Suppressor macrophage (primary cell): ENCODE results near the gene RAB5B.
A peak's percentile ranks its signal among the peaks of the same experiment; 100 is the strongest.
"Not testable (repeated sequence)": the region's sequence is repeated elsewhere in the genome, so short reads cannot be mapped to it uniquely, and the experiment has no call there.

Experiments used
- DNase-seq, 4 experiments: peaks; one replicate each; pipeline ENCODE4 v3.0.0-alpha.2; 2020 to 2022

RAB5B gene

DNA sequence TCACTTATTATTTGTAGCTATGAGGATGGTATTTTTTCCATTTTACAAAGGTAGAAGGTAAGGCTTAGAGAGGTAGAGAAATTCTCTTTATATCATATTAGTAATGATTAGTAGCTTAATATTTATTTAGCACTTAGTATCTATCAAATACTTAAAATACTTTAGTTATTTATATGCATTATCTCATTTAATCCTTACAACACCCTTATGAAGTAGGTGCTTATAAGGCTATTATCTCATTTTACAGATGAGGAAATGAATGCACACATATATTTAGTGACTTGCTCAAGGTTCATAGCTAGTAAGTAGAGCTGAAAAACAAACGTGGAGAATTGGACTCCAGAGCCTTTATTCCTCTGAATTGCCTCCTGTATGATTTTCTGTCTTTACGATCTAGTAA, 11.0 kb downstream of the RAB5B start:
- peak in 2 of 4 experiments; percentile 25 to 38 for DNase-seq

DNA sequence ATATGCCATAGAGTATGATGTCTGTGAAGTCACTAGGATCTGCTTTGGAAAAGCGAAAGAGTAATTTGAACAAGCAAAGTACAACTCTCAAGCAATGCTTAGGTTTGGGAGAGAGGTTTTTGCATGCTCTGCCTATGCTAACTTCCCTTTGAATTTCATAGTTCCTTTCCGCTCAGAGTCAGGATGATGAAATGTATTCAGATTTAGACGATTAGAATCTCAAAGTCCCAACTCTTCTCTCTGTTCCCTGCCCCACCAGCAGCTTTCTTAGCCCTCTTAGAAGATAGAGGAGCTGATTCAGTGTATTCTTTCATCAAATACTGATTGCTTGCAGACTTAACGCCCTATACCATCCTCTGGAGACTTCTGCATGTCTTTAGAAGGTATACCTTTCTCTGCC, 11.5 kb downstream of the RAB5B start:
- DNase-seq = peak in 2 of 4 experiments; percentile 41 to 56

DNA sequence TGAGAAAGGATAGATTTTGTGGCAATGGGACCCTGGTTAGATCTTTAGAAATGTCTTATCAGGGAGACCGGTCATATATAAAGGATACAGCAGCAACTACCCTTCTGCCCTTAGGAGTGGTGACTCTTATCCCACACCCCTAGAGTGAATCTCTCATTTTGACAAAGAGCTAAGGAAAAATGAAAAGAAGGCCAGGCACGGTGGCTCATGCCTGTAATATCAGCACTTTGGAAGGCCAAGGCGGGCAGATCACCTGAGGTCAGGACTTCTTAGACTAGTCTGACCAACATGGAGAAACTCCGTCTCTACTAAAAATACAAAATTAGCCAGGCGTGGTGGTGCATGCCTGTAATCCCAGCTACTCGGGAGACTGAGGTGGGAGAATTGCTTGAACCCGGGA, 12.1 kb downstream of the RAB5B start:
- not testable (repeated sequence) for DNase-seq

DNA sequence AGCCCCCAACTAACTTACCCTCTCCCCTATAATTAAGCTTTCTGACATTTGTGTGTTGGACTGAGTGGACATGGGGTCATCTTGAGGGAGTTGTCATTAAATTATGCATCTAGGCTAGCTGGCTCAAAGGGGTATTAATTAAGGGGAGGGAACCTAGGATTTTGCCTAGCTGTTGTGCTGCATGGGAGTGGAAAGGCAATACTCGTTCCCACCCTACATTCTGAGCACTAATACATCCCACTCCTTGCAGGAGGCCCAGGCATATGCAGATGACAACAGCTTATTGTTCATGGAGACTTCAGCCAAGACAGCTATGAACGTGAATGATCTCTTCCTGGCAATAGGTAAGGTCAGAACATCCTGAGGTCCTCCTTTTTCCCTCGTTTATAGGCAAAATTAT, 17.2 kb downstream of the RAB5B start:
- DNase-seq = no peak

GRCh38 chr12:55993230-55993853, 19.5 kb downstream of the RAB5B start:
- no peak for DNase-seq

GRCh38 chr12:55995366-55995765, 21.5 kb downstream of the RAB5B start:
- no peak for DNase-seq

GRCh38 chr12:55996201-55996714, 22.4 kb downstream of the RAB5B start:
- peak; percentile 48 to 78 (median 70) for DNase-seq

GRCh38 chr12:55996715-55997534, 23.0 kb downstream of the RAB5B start, which contains the start of gene SUOX:
TSS of gene SUOX (plus strand) at chr12:55997276. CDS start at chr12:56002222, 4,946 bp downstream.
- peak; percentile 95 to 98 (median 98) for DNase-seq

DNA sequence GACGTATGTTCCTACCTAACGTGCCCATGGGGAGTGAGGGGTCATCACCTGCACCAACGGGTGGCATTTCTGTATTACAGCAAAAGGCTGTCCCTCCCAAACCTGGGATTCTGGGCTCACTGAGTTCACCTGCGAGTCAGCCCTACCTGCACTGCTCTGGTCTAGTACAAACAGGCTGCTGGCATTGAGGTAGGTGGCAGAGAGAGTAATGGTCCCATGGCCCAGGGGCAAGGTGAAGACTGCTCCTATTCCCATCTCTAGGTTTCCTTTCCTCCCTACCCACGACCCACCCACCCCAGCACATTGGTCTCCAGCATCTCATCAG, 23.6 kb downstream of the RAB5B start:
- DNase-seq = no peak

- not testable (repeated sequence) for DNase-seq
Measured at GRCh38 chr12:55999522-55999921, 25.6 kb downstream of the RAB5B start.

GRCh38 chr12:55999999-56000540, 26.2 kb downstream of the RAB5B start:
- not testable (repeated sequence) for DNase-seq

DNA sequence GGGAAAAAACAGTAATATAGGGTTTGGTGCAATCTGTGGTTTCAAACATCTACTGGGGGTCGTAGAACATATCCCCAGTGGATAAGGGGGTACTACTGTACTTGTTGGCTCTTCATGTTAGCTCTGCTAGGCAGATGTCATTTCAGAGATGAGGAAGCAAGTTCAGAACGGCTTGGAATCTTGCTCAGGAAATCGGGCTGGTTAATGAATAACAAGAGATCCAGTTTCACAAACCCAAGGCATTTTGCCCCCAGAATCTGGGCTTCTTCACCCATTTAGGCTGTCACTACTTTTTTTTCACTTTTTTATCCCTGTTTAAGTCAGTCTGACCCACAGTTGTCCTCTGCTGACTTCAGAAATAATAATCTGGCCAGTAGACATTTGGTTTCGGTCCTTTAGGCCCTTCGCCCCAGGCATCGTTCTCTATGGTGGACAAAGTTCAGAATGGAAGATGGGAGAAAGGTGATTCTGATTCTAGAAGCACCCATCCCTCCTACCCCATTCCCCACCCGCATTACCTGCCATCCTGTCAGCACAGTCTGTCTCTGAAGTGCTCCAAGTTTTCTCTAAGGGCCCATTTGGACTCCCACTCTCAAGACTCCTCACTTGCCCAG, 27.7 kb downstream of the RAB5B start:
- DNase-seq = no peak

DNA sequence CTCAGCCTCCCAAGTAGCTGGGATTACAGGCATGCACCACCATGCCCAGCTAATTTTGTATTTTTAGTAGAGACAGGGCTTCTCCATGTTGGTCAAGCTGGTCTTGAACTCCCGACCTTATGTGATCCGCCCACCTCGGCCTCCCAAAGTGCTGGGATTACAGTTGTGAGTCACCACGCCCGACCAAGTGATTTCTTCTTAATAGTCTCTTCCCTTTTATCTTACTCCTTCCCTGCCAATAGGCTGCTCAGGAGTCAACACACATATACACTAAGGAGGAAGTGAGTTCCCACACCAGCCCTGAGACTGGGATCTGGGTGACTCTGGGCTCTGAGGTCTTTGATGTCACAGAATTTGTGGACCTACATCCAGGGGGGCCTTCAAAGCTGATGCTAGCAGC, 29.5 kb downstream of the RAB5B start:
- peak; percentile 73 to 90 (median 77) for DNase-seq

- no peak for DNase-seq
Measured at GRCh38 chr12:56004211-56004610, 30.3 kb downstream of the RAB5B start.

- DNase-seq = peak in 2 of 4 experiments; percentile 35 to 42
Measured at GRCh38 chr12:56007564-56008559, 34.0 kb downstream of the RAB5B start.

DNA sequence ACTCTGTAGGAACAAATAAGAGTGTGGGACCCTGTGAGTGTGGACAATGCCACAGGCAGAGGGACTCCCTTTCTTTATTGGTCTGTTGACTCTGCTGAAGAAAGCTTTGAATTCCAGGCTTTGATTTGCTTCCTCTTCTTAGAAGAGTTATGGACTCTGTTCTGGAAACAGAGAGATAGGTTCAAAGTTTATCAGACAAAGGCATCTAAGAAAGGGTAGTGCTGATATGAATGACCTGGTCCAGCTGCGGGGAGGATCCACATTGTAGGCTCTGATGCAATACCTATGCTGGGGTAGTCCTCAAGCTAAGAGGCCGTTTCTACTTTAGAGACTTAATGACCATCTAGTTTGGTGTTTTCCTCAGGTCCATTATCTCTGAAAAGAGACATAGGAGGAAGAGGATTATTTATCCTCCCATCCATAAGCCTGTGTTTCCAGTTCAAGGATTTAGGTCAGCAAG, 36.3 kb downstream of the RAB5B start:
- DNase-seq = no peak

GRCh38 chr12:56011509-56012090, 37.7 kb downstream of the RAB5B start:
- no peak for DNase-seq

- no peak for DNase-seq
Measured at GRCh38 chr12:56013482-56013881, 39.6 kb downstream of the RAB5B start.

DNA sequence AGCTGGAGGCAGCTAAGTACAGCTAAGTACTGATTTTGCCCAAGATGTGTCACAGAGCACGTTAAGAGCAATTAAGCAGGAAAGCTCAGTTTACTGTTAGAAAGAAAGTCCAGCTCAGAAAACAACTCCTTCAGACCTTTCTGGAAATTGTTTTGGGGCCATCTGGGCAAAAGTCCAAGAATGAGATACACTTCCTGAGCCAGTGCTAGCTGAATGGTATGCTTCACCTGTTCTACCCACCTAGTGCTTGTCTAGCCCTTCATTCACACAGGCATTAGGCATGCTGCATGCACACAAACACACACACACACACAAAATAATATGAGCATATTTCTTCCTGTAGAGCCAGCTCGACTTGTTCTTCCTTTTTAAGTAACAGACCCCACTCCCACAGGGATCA, 40.3 kb downstream of the RAB5B start:
- no peak for DNase-seq

GRCh38 chr12:56017181-56017580, 43.3 kb downstream of the RAB5B start:
- DNase-seq = no peak

GRCh38 chr12:56018356-56018755, 44.5 kb downstream of the RAB5B start:
- DNase-seq = no peak
